GM12872 (cell line): ENCODE results near the gene RFX3.

Experiments
- CTCF ChIP-seq: IDR thresholded peaks from 3 replicates; pipeline ENCODE4 v1.5.1; 2011; ENCODE audit warnings: low read depth, mild to moderate bottlenecking, low read length, moderate library complexity; ENCODE audit not compliant: insufficient read depth

RFX3 gene

GRCh38 chr9:3205421-3206095 is 320.2 kb downstream of the RFX3 start:
- no peak for TF ChIP-seq CTCF

- TF ChIP-seq CTCF: no peak
These were observed 325.4 kb downstream of the RFX3 start for GRCh38 chr9:3200331-3200774.

GRCh38 chr9:3193791-3194190 is 332.0 kb downstream of the RFX3 start:
- TF ChIP-seq CTCF: no peak

- TF ChIP-seq CTCF: no peak
These were observed 334.1 kb downstream of the RFX3 start for GRCh38 chr9:3191715-3192114.

- no peak for TF ChIP-seq CTCF
These were observed 336.5 kb downstream of the RFX3 start for GRCh38 chr9:3189113-3189861.

- no peak for TF ChIP-seq CTCF
These were observed 339.1 kb downstream of the RFX3 start for GRCh38 chr9:3186751-3187150.

- peak; percentile 51; the same call in 2 of the 3 replicates for TF ChIP-seq CTCF
These were observed 344.5 kb downstream of the RFX3 start for GRCh38 chr9:3181049-3181953.
